Endothelial cell of umbilical vein (primary cell): Measurements from ENCODE around the gene LSMEM2. TPM values are rescaled to one million over a fixed set of nuclear protein-coding genes. Genes with fewer than 3 reads are reported as not detected.

Experiments used
- BruUV-seq: library from RNA; stranded (reverse); fragments of 400-500 nt; replicated peaks from 2 replicates; lab custom pipeline; 2021; lab: Mats Ljungman, UMichigan
- CTCF ChIA-PET: fragments of 300-600, 350-600 bp; sonication (Branson Sonifier 250); formaldehyde crosslinking; loops from one replicate; lab custom pipeline; 2021; ENCODE audit warnings: antibody characterized with exemption, inconsistent platforms; lab: Charles Lee
- POLR2A ChIA-PET: fragments of 300-600, 350-600 bp; sonication (Branson Sonifier 250); formaldehyde crosslinking; loops from one replicate; lab custom pipeline; 2021; ENCODE audit warnings: antibody characterized with exemption, inconsistent platforms; lab: Charles Lee
- DNase-seq: peaks from one replicate; pipeline ENCODE4 v3.0.0-alpha.2; 2011; ENCODE audit warnings: low read depth, low spot score
- FAIRE-seq: peaks from 2 replicates; lab custom pipeline; 2011; peaks lifted over from hg19 to GRCh38; lab: Jason Lieb, UNC
- H2AFZ ChIP-seq: 2 replicates; pipeline ENCODE4 v1.6.0; 2012; ENCODE audit warnings: low read depth, low read length, control low read depth, inconsistent platforms
- H3K27ac ChIP-seq: 2 replicates; pipeline ENCODE4 v1.5.1; 2011; ENCODE audit warnings: low read depth, mild to moderate bottlenecking, control low read depth, low read length, moderate library complexity; ENCODE audit not compliant: insufficient read depth
- H3K27me3 ChIP-seq, 2 experiments: 2 replicates each; pipeline versions ENCODE4 v1.6.0 to v1.6.1; 2011; ENCODE audit warnings: low read length in 2 of 2, mixed read lengths in 1 of 2; ENCODE audit not compliant: control insufficient read depth in 2 of 2, insufficient read depth in 2 of 2
- H3K36me3 ChIP-seq, 2 experiments: 2 replicates in 1 of 2; 3 replicates in 1 of 2; pipeline ENCODE4 v1.5.1; 2011; ENCODE audit warnings: low read length in 2 of 2, mild to moderate bottlenecking in 1 of 2, moderate library complexity in 1 of 2; ENCODE audit not compliant: control insufficient read depth in 2 of 2, insufficient read depth in 2 of 2; ENCODE audit errors: extremely low read depth in 1 of 2
- H3K4me1 ChIP-seq: 3 replicates; pipeline ENCODE4 v1.5.1; 2011; ENCODE audit warnings: mild to moderate bottlenecking, low read length; ENCODE audit not compliant: control insufficient read depth, insufficient read depth; ENCODE audit errors: extremely low read depth
- H3K4me2 ChIP-seq: 2 replicates; pipeline ENCODE4 v1.6.1; 2011; ENCODE audit warnings: low read length, control low read depth, mixed read lengths; ENCODE audit not compliant: insufficient read depth
- H3K4me3 ChIP-seq, 3 experiments: fragments of 200-600 bp in 1 of 3; sonication (generic), shearing (Covaris generic) in 1 of 3; replicated peaks in 1 of 3; 2 replicates each; pipeline ENCODE4 v1.5.1; 2011 to 2016; ENCODE audit warnings: control low read depth in 3 of 3, low read length in 3 of 3, mild to moderate bottlenecking in 2 of 3, inconsistent platforms in 1 of 3, low read depth in 1 of 3, moderate library complexity in 1 of 3; ENCODE audit not compliant: insufficient read depth in 1 of 3
- H3K79me2 ChIP-seq: 2 replicates; pipeline ENCODE4 v1.6.0; 2012; ENCODE audit warnings: low read length, inconsistent platforms; ENCODE audit not compliant: control insufficient read depth, insufficient read depth
- H3K9ac ChIP-seq: replicated peaks from 2 replicates; pipeline ENCODE3; 2011; ENCODE audit warnings: low read length, control low read depth; ENCODE audit not compliant: insufficient read depth; ENCODE audit errors: extremely low read depth
- H3K9me1 ChIP-seq: replicated peaks from 3 replicates; pipeline ENCODE4 v1.6.0; 2011; ENCODE audit warnings: mild to moderate bottlenecking, low read length; ENCODE audit not compliant: control insufficient read depth, insufficient read depth; ENCODE audit errors: extremely low read depth
- H3K9me3 ChIP-seq: replicated peaks from 2 replicates; pipeline ENCODE4 v1.5.1; 2012; ENCODE audit warnings: low read length, inconsistent platforms; ENCODE audit not compliant: control insufficient read depth, insufficient read depth
- H4K20me1 ChIP-seq: replicated peaks from 2 replicates; pipeline ENCODE3; 2011; ENCODE audit warnings: mild to moderate bottlenecking, low read length; ENCODE audit not compliant: control insufficient read depth, insufficient read depth; ENCODE audit errors: extremely low read depth
- EZH2 ChIP-seq: IDR thresholded peaks from 2 replicates; pipeline ENCODE4 v1.6.1; 2012; ENCODE audit warnings: borderline replicate concordance, low read depth, mild to moderate bottlenecking, moderate library complexity, low read length, inconsistent platforms; ENCODE audit not compliant: severe bottlenecking
- FOS ChIP-seq: IDR thresholded peaks from 2 replicates; pipeline ENCODE4 v1.6.1; 2011; ENCODE audit warnings: mild to moderate bottlenecking, low read length, moderate library complexity, borderline replicate concordance; ENCODE audit not compliant: insufficient read depth
- GATA2 ChIP-seq: IDR thresholded peaks from 2 replicates; pipeline ENCODE4 v1.7.0; 2011; ENCODE audit warnings: low read depth, mild to moderate bottlenecking, moderate library complexity, mixed read lengths, low read length; ENCODE audit not compliant: insufficient read length, insufficient read depth
- JUN ChIP-seq: IDR thresholded peaks from 2 replicates; pipeline ENCODE4 v1.6.1; 2011; ENCODE audit warnings: borderline replicate concordance, low read depth; ENCODE audit not compliant: insufficient read length, insufficient read depth
- MYC ChIP-seq: IDR thresholded peaks from one replicate; pipeline ENCODE4 v1.6.1; 2011; ENCODE audit warnings: mild to moderate bottlenecking, low read depth, low read length
- POLR2A ChIP-seq: IDR thresholded peaks from 2 replicates; pipeline ENCODE4 v1.6.1; 2012; ENCODE audit warnings: low read depth, mild to moderate bottlenecking, control low read depth, low read length
- POLR2AphosphoS5 ChIP-seq: IDR thresholded peaks from 2 replicates; pipeline ENCODE4 v1.6.1; 2012; ENCODE audit warnings: low read depth, mild to moderate bottlenecking, control low read depth, low read length, moderate library complexity; ENCODE audit not compliant: insufficient read depth
- dilution Hi-C: fragments of 300-500 bp; cut with MboI; formaldehyde crosslinking; loops from one replicate; pipeline ENCODE4 v1.15.0; 2019; ENCODE audit warnings: low sequenced_read_pairs; ENCODE audit not compliant: extremely low pct_ligation_motif_present
- intact Hi-C: fragments of 100-400 bp; cut with micrococcal nuclease; formaldehyde crosslinking; loops from one replicate; pipeline ENCODE4 v1.10.0; 2022
- polyA plus RNA-seq, 4 experiments: library from polyadenylated mRNA; depleted of rRNA in 3 of 4; stranded (reverse) in 3 of 4; unstranded in 1 of 4; fragments of >200 nt; gene quantifications; 2 replicates each; pipeline versions ENCODE4 v1.2.1 to v1.2.3, GENCODE V29; 2011 to 2012; ENCODE audit warnings: missing spikeins in 1 of 4
- total RNA-seq: library from RNA; stranded (reverse); gene quantifications from 2 replicates; pipeline ENCODE4 v1.2.3, GENCODE V29; 2021
- TF ChIP-seq, protein P1 (sequence below), 2 donors: IDR thresholded peaks; 1 replicate in 1 of 2; 2 replicates in 1 of 2; pipeline ENCODE4 v1.5.1; 2011; ENCODE audit warnings: low read length in 2 of 2, mild to moderate bottlenecking in 2 of 2, moderate library complexity in 2 of 2, control low read depth in 1 of 2, inconsistent platforms in 1 of 2, low read depth in 1 of 2; ENCODE audit not compliant: insufficient read depth in 1 of 2; ENCODE audit errors: extremely low read depth in 1 of 2
- TF ChIP-seq, protein P2 (sequence below): IDR thresholded peaks from 2 replicates; pipeline ENCODE4 v1.6.1; 2011; ENCODE audit not compliant: insufficient read depth, insufficient read length

Gene LSMEM2
- total and polyA plus RNA-seq, 2 donors (not counting 3 experiments of a cell fraction or from before 2014, with no cell fraction given): not detected

DNA sequence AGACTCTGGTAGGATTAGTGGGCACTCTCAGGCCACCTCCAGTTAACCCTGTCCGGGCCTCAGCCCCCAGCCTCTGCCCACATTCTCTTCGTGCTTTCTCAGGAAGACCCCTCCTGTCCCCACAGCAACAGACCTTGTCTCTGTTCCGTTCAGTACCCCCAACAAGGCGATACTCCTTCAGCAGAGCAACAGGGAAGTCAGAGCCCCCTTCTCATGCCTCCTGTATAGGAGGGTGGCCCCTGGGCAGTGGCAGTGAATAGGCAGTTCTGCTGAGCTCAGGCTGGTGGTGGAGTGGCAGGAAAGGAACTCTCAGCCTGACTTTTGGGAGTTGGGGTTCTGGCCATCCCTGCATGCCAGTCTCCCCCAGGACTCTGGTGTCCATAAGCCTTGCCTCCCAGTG, 9.4 kb upstream of the LSMEM2 start:
- no peaks in the 10 kb centered on the region for H3K36me3 ChIP-seq
- H3K4me3 ChIP-seq: no peak overlapping the region
- dilution Hi-C loops (no loop called here), intact Hi-C loops (loop anchor here (10.0 kb wide), 1 partner anchor 145 kb away; no protein-coding TSS in a partner anchor)
- FAIRE-seq: no peak
- no peaks in the 10 kb centered on the region for H3K9me3 ChIP-seq
- ChIA-PET POLR2A (interaction anchor here (1.6 kb wide), 1 partner anchor 23 kb away, joined by 3 read pairs; no protein-coding TSS in a partner anchor), CTCF (interaction anchor here (1.0 to 3.7 kb wide), 6 partner anchors 9 to 75 kb away, joined by 3 to 26 read pairs (median 6); no protein-coding TSS in a partner anchor)
- no peaks in the 10 kb centered on the region for H4K20me1 ChIP-seq
- no TSS peak for BruUV-seq
- H3K79me2 ChIP-seq: no peaks in the 10 kb centered on the region
- TF ChIP-seq JUN (no peak), POLR2A (no peak), MYC (no peak), FOS (no peak), GATA2 (no peak), EZH2 (no peak), POLR2AphosphoS5 (no peak)
- TF ChIP-seq, protein P1, sequence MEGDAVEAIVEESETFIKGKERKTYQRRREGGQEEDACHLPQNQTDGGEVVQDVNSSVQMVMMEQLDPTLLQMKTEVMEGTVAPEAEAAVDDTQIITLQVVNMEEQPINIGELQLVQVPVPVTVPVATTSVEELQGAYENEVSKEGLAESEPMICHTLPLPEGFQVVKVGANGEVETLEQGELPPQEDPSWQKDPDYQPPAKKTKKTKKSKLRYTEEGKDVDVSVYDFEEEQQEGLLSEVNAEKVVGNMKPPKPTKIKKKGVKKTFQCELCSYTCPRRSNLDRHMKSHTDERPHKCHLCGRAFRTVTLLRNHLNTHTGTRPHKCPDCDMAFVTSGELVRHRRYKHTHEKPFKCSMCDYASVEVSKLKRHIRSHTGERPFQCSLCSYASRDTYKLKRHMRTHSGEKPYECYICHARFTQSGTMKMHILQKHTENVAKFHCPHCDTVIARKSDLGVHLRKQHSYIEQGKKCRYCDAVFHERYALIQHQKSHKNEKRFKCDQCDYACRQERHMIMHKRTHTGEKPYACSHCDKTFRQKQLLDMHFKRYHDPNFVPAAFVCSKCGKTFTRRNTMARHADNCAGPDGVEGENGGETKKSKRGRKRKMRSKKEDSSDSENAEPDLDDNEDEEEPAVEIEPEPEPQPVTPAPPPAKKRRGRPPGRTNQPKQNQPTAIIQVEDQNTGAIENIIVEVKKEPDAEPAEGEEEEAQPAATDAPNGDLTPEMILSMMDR (IDR thresholded peaks at IDR 0.05; ENCODE audit: extremely low read depth in 1 of 2, insufficient read depth in 1 of 2, low read depth in 1 of 2, low read length in 2 of 2): no peak
- TF ChIP-seq, protein P2, sequence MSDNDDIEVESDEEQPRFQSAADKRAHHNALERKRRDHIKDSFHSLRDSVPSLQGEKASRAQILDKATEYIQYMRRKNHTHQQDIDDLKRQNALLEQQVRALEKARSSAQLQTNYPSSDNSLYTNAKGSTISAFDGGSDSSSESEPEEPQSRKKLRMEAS: no peak
- no peak overlapping the region for H2AFZ ChIP-seq
- peaks cover 6% of the 10 kb centered on the region in 2 experiments for H3K27me3 ChIP-seq
- no peak overlapping the region for H3K9ac ChIP-seq
- no peaks in the 10 kb centered on the region for H3K9me1 ChIP-seq
- DNase-seq: no peak
- H3K27ac ChIP-seq: no peak overlapping the region
- H3K4me1 ChIP-seq: peaks cover 2% of the 10 kb centered on the region
- no peak overlapping the region for H3K4me2 ChIP-seq
